GM13976 (cell line): Measurements from ENCODE around the gene PLOD2.

ENCODE experiments used
- DNase-seq: peaks from one replicate; pipeline ENCODE4 v3.0.0; 2012; ENCODE audit warnings: low spot score
- CTCF ChIP-seq: IDR thresholded peaks from 2 replicates; pipeline ENCODE4 v1.5.1; 2012; ENCODE audit warnings: borderline replicate concordance, mild to moderate bottlenecking; ENCODE audit not compliant: insufficient read depth; ENCODE audit errors: extremely low read depth, missing control alignments, control extremely low read depth
- in situ Hi-C: fragments of 300-500 bp; cut with MboI; formaldehyde crosslinking; loops from one replicate; pipeline ENCODE4 v1.12.0; 2022; ENCODE audit warnings: low sequenced_read_pairs, mixed read lengths, inconsistent platforms; ENCODE audit not compliant: unreplicated experiment

PLOD2 gene

GRCh38 chr3:146088840-146089239 lies 72.1 kb downstream of the PLOD2 start:
- in situ Hi-C loops: no loop called here
- TF ChIP-seq CTCF: no peak
- no peak for DNase-seq

DNA sequence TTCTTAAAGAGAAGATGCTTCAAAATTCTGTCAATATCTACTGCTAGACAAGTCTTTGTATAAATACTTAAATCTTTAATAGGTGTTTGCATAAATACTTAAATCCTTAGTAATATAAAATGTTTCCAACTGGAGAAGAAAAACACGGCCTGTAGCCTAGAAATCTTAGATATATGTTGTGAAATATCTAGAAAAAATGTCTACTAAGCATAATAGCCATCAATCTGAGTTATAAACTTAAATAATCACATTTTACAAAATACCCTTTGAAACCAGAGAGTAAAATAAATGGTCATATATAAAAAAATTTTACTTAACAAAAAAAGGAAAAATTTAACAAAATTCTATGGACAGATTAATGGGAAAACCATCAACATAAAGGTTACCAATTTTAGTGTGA lies 73.9 kb downstream of the PLOD2 start:
- DNase-seq: no peak
- no peak for TF ChIP-seq CTCF
- in situ Hi-C loops: no loop called here

- in situ Hi-C loops: no loop called here
- TF ChIP-seq CTCF: no peak
- no peak for DNase-seq
These were observed 74.8 kb downstream of the PLOD2 start for GRCh38 chr3:146086211-146086610.

DNA sequence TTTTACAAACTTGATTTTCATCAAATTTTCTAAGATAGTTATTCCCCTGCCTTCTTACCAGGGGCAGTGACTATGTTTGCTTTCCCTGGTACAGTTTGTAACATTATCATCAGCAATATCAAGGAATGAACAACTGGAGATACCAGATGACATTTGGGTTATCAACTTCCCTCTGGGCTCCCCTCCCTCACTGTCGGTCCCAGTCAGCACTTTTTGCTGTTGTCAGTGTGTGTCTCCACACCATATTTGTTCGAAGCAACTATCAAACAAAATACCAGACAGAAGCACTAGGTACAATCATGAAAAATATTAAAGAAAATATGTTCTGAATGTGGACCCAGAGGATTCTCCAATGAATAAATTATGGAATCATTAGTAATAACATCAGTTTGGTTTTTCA lies 75.3 kb downstream of the PLOD2 start:
- no peak for DNase-seq
- no peak for TF ChIP-seq CTCF
- in situ Hi-C loops: no loop called here

DNA sequence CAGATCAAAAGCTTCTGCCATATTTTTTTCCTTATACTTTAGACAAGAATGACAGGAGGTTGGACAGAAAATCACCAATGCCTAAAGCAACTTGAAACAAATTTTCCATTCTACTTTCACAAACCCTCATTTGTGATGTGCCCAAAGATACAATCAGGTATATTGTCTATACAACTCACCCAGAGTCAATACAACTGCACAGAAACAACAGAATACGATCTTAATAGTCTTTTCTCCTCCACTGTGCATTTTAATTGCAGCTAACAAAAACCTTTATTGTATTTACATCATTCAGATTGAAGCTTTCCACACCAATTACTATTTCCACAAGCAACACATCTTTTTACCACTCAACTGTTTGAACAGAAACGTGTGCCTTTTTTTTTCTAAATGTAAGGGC lies 80.4 kb downstream of the PLOD2 start:
- in situ Hi-C loops: no loop called here
- TF ChIP-seq CTCF: no peak
- no peak for DNase-seq

GRCh38 chr3:146078031-146078430 lies 83.0 kb downstream of the PLOD2 start:
- no peak for TF ChIP-seq CTCF
- DNase-seq: no peak
- in situ Hi-C loops: no loop called here

GRCh38 chr3:146077181-146077580 lies 83.8 kb downstream of the PLOD2 start:
- TF ChIP-seq CTCF: no peak
- in situ Hi-C loops: no loop called here
- no peak for DNase-seq
